GM21423 (cell line): ENCODE measurements around the gene NOSIP.

ENCODE experiments used
- ATAC-seq: cut with Tn5 transposase; IDR thresholded peaks from one replicate; pipeline ENCODE4 v1.9.1; 2021; ENCODE audit warnings: mild to moderate bottlenecking, moderate library complexity; ENCODE audit not compliant: unreplicated experiment

NOSIP gene

GRCh38 chr19:49573009-49573408 lies 7.3 kb downstream of the NOSIP start:
- ATAC-seq = no peak

- ATAC-seq = no peak
Measured at GRCh38 chr19:49570997-49571676, 9.2 kb downstream of the NOSIP start.

GRCh38 chr19:49570138-49570856 lies 10.1 kb downstream of the NOSIP start:
- peak; percentile 55 for ATAC-seq

DNA sequence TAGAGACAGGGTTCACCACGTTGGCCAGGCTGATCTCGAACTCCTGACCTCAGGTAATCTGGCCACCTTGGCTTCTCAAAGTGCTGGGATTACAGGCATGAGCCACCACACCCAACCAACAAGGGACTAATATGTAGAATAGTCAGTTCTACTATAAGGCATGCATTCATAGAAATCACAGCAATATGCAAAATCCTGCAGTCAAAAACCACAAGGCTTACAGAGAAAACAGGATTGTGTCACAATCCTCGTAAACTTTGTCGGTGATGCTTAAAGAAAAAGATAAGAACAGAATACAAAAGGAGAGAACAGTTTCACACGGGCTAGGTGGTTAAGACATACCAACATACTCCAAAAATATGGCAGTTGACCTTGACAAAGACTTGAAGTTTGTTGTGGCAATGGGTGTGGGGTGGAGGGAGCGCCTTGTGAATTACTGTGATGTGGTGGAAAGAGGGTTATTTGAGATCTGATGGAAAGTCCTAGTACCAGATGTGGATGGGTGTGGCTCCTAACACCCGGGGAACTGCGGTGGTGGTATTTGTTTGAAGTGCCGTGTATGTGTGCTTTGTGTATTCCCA lies 12.4 kb downstream of the NOSIP start:
- ATAC-seq = no peak

DNA sequence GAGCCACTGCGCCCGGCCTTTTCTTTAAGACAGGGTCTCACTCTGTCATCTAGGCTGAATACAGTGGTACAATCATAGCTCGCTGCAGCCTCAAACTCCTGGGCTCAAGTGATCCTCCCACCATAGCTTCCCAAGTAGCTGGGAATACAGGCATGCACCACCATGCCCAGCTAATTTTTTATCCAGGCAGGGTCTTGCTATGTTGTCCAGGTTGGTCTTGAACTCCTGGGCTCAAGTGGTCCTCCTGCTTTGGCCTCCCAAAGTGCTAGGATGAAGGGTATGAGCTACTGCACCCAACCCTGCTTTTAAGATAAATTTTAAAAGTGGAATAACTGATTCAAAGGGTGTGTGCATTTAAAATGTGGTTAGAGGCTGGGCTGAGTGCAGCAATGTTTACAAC lies 14.1 kb downstream of the NOSIP start:
- ATAC-seq = no peak

DNA sequence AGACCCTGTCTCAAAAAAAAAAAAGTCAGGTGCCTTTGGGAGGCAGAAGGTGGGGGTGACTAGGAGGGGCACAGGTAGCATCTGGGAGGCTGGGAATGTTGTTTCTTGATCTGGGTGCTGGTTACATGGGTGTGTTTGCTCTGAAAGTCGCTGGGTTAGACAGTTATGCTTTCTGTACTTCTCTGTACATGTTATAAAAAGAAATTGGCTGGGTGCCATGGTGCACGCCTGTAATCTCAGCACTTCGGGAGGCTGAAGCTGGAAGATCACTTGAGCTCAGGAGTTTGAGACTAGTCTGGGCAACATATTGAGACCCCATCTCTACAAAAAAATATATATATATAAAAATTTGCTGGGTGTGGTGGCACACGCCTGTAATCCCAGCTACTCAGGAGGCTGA lies 15.1 kb downstream of the NOSIP start:
- no peak for ATAC-seq

GRCh38 chr19:49564616-49565045 lies 15.7 kb downstream of the NOSIP start:
- ATAC-seq = no peak

GRCh38 chr19:49560358-49560900 lies 19.9 kb downstream of the NOSIP start:
- ATAC-seq = no peak

GRCh38 chr19:49559928-49560327 lies 20.4 kb downstream of the NOSIP start:
- no peak for ATAC-seq

GRCh38 chr19:49559443-49559842 lies 20.9 kb downstream of the NOSIP start:
- ATAC-seq = no peak

GRCh38 chr19:49558591-49558990 lies 21.8 kb downstream of the NOSIP start:
- ATAC-seq = no peak

DNA sequence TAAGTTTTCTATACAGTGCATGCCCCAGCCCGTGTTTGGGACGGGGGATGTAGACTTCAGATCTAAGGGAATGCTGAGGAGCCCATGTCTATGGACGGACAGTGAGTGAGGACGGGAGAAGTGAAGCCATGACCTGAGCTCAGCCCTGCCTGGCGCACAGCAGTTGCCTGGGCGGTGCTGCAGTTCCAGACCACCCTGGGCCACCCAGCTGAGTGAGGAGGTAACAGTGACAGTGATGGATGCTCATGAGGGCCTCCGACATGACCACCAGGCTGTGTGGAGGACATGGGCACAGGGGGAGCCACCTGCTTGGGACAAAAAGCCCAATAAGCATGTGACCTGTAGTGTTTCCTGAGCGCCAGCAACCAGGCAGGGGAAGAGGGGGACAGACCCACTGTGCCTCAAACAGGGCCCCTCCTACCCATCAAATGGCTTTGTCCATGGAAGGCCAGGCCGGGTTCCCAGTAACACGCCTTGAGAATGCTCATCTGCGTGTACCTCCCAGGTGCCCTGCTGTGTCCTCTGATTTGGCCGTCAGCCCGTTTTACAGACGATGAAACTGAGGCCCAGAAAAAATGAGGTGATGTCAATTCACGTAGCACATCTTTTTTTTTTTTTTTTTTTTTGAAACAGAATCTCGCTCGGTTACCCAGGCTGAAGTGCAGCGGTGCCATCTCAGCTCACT lies 22.6 kb downstream of the NOSIP start:
- ATAC-seq = no peak

DNA sequence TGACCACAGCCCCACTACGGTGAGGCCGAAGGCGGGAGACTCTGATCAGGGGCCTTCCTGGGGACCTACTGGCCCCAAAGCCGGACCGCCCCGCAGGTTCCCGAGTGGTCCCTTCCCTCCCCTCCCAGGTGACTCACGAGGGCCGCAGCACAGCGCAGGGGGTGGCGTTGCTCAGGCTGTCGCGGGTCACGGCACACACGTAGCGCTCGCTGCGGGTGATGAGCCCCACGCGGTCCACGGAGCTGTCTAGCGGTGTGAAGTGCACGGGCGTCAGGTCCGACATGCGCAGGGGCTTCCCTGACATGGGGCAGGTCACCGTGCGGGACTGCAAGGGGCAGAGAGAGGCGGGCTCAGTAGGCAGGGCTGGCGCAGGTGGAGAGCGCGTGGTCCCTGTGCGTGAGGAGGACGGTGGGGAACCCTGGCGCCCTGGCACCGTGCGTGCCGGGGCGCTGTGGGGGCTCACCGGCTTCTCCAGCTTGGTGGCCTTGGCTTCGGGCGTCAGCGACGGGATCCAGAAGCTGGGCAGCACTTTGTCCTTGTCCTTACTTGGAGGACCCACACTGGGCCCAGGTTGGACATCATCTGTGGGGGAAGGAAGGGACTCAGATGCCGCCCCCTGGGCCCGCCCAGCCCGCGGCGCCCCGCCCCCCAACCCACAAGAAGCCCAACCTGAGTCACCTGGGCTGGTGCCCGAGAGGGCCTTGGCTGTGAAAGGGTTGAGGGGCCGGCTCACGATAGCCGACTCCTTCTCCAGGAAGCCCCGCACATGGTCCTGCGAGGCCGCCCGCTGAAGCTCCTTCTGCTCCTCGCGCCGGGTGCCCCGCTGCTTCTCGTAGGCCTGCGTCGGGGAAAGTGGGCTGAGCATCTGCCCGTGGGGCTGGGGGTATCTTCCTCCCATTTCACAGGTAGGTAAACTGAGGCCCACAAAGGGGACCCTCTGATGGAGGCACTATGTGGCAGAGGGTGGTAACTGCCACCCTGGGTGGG lies 23.7 kb downstream of the NOSIP start:
- ATAC-seq = no peak

DNA sequence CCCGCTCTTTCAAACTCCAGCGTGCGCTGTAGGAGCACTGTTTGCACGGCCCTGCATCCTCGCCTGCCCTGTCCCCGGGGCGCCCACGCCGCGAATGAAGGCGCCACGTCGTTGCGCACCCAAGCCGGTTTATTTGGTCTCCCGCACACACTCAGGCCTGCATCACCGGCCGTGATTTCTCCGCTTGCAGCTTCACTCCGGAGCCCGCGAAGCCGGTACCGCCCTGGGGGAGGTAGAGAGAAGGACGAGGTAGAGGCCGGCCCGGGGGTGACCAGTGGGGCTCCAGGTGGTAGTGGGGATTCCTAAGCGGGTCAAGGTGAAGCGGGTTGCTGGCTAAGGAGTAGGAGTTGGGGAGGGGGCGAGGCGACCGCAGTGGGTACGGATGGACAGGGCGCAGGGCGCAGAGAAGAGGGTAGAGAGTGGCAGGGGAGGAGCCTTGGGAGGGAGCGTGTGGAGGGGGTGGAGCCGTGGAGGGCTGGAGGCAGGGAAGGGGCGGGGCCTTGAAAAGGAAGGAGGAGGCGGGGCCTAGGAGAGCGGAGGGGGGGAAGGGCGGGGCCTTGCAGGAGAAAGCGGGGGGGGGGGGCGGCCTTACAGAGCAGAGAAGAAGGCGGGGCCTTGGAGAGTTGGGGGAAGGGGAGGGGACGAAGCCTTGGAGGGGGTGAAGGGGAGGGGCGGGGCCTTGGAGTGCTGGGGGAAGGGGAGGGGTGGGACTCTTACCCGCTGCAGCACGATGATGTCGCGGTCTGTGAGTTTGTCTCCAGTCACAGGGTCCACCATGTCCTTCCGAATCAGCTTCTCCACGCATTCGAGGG lies 24.6 kb downstream of the NOSIP start:
- ATAC-seq = no peak

GRCh38 chr19:49554701-49555181 lies 25.6 kb downstream of the NOSIP start:
- ATAC-seq = no peak

- ATAC-seq = no peak
Measured at GRCh38 chr19:49553451-49554271, 26.7 kb downstream of the NOSIP start.

- ATAC-seq = no peak
Measured at GRCh38 chr19:49552749-49553148, 27.6 kb downstream of the NOSIP start.

GRCh38 chr19:49551531-49551930 lies 28.8 kb downstream of the NOSIP start:
- no peak for ATAC-seq
